ENCODE data around the gene MAN2B1. TPM values are rescaled to one million over a fixed set of nuclear protein-coding genes. Genes with fewer than 3 reads are reported as not detected.

MAN2B1 gene
- total RNA-seq, 1 donor from 2014 or later, result 35.8 TPM

DNA sequence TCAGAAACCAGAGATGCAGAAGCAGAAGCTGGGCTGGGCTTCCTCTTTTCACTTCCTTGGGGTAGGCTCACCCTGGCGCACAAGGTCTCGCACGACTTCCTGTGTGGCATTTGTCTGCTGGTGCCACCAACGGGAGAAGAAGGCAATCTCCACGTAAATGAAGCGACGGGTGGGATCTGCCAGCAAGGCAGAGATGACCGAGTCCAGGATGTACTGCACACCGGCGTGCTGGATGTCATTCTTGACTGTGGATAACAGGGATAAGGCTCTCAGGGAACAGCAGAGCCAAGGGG lies 1.3 kb downstream of the MAN2B1 start:
- peak overlapping the region; percentile 35 for H3K4me3 Mint-ChIP-seq
- H3K36me3 Mint-ChIP-seq, result peaks cover 5% of the 10 kb centered on the region
- Histone ChIP-seq H3K9me3 (ENCODE audit: low read depth) (no peaks in the 10 kb centered on the region), H3F3A (ENCODE audit: low read depth) (peaks cover 20% of the 10 kb centered on the region), H3K4me2 (no peak overlapping the region), H3K79me2 (ENCODE audit: low read depth) (peaks cover 37% of the 10 kb centered on the region), H3K4me3 (no peak overlapping the region), H3K27ac (no peak overlapping the region), H3K9ac (no peak overlapping the region), H4K20me1 (ENCODE audit: low read depth) (no peaks in the 10 kb centered on the region), H3K27me3 (no peaks in the 10 kb centered on the region), H3K4me1 (peaks cover 7% of the 10 kb centered on the region), H3K36me3 (no peaks in the 10 kb centered on the region), H2AFZ (replicated peaks) (no peak overlapping the region)
- H3K9me3 Mint-ChIP-seq, result no peaks in the 10 kb centered on the region
- peaks cover 9% of the 10 kb centered on the region for H3K27me3 Mint-ChIP-seq (ENCODE audit: insufficient read depth, low read depth)
- H3K4me1 Mint-ChIP-seq, result peaks cover 30% of the 10 kb centered on the region
- TF ChIP-seq, protein P1, sequence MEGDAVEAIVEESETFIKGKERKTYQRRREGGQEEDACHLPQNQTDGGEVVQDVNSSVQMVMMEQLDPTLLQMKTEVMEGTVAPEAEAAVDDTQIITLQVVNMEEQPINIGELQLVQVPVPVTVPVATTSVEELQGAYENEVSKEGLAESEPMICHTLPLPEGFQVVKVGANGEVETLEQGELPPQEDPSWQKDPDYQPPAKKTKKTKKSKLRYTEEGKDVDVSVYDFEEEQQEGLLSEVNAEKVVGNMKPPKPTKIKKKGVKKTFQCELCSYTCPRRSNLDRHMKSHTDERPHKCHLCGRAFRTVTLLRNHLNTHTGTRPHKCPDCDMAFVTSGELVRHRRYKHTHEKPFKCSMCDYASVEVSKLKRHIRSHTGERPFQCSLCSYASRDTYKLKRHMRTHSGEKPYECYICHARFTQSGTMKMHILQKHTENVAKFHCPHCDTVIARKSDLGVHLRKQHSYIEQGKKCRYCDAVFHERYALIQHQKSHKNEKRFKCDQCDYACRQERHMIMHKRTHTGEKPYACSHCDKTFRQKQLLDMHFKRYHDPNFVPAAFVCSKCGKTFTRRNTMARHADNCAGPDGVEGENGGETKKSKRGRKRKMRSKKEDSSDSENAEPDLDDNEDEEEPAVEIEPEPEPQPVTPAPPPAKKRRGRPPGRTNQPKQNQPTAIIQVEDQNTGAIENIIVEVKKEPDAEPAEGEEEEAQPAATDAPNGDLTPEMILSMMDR (IDR thresholded peaks at IDR 0.05), result no peak
- no peak for DNase-seq (ENCODE audit: low spot score)
- H3K27ac Mint-ChIP-seq, result no peak overlapping the region

DNA sequence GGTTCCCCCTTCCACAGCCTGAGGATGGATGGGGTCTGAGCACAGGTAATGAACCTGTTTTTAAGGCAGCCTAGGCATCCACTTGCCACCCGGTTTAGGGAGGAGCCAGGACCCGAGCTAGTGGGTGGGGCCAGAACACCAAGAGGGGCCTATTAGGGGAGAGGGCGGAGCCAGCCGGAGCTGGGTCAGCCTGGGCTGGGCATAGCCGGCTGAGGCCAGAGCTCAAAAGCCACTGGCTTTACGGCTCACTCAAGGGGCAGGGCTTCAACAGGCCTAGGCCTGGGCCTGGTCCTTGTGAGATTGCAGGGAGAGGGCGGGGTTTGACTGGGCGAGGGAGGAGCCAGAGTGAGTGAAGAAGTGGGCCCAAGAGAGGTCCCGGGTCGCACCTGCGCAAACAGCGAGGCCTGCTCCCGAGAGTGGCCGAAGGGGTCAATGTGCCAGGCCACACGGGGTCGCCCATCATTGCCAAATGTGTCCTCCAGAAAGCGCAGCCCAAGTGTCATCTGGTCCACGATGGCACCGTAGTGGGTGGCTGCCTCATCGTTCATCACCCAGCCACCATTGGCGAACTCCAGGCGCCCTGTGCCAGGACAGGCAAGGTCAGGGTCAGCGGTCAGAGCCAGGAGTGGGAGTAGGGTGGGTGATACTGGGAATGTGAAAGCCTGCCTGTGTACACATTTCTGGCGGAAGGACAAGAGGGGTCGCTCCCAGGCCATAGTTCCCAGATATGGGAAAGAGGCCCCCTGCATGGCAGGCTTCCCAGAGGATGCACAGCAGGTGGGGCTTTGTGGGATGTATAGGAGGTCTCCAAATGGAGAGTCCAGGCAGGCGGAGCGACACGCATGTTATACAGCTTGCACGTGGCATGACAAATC lies 1.9 kb downstream of the MAN2B1 start:
- Histone ChIP-seq H3K9me3 (ENCODE audit: low read depth) (no peaks in the 10 kb centered on the region), H3K36me3 (no peaks in the 10 kb centered on the region), H3K9ac (no peak overlapping the region), H3K4me1 (peaks cover 7% of the 10 kb centered on the region), H3K4me3 (no peak overlapping the region), H3K27ac (no peak overlapping the region), H3F3A (ENCODE audit: low read depth) (peaks cover 17% of the 10 kb centered on the region), H2AFZ (replicated peaks) (no peak overlapping the region), H3K4me2 (no peak overlapping the region), H4K20me1 (ENCODE audit: low read depth) (no peaks in the 10 kb centered on the region), H3K27me3 (no peaks in the 10 kb centered on the region), H3K79me2 (ENCODE audit: low read depth) (peaks cover 33% of the 10 kb centered on the region)
- Mint-ChIP-seq H3K4me3 (peak overlapping the region; percentile 35), H3K36me3 (peaks cover 8% of the 10 kb centered on the region), H3K4me1 (peaks cover 30% of the 10 kb centered on the region), H3K27me3 (ENCODE audit: insufficient read depth, low read depth) (peaks cover 9% of the 10 kb centered on the region), H3K27ac (no peak overlapping the region), H3K9me3 (no peaks in the 10 kb centered on the region)
- DNase-seq (ENCODE audit: low spot score), result peak; percentile 77
- no peak for TF ChIP-seq EZH2phosphoT487 (IDR thresholded peaks at IDR 0.05)
- TF ChIP-seq, protein P1 (IDR thresholded peaks at IDR 0.05), result no peak
- no peak for TF ChIP-seq EZH2 (IDR thresholded peaks at IDR 0.05)

DNA sequence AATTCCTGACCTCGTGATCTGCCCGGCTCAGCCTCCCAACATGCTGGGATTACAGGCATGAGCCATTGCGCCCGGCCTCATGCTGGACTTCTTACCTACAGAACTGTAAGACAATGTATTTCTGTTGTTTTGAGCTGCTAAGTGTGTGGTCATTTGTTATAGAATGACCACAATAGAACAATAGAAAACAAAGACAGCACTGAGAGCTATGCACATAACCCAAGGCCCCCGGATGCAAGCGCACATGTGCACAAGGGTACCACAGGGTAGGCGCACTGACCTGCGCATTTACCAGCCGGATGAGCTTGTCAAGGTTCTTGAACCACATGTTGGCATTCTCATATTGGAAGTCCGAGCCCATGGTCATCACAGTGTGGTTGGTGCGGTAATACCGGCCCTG lies 5.6 kb downstream of the MAN2B1 start:
- Mint-ChIP-seq H3K4me3 (no peak overlapping the region), H3K36me3 (peaks cover 12% of the 10 kb centered on the region), H3K27ac (no peak overlapping the region), H3K4me1 (peaks cover 3% of the 10 kb centered on the region), H3K27me3 (ENCODE audit: insufficient read depth, low read depth) (peaks cover 2% of the 10 kb centered on the region), H3K9me3 (no peaks in the 10 kb centered on the region)
- no peak for DNase-seq (ENCODE audit: low spot score)
- peaks cover 5% of the 10 kb centered on the region for H3K79me2 ChIP-seq (ENCODE audit: low read depth)
- H3K27me3 ChIP-seq, result no peaks in the 10 kb centered on the region
- no peak overlapping the region for H3K4me2 ChIP-seq
- no peaks in the 10 kb centered on the region for H4K20me1 ChIP-seq (ENCODE audit: low read depth)
- no peaks in the 10 kb centered on the region for H3K9me3 ChIP-seq (ENCODE audit: low read depth)
- no peak overlapping the region for H3K27ac ChIP-seq
- H3K36me3 ChIP-seq, result no peaks in the 10 kb centered on the region
- H3K4me3 ChIP-seq, result no peak overlapping the region
- peaks cover 6% of the 10 kb centered on the region for H3F3A ChIP-seq (ENCODE audit: low read depth)
- H2AFZ ChIP-seq (replicated peaks), result no peak overlapping the region
- H3K9ac ChIP-seq, result no peak overlapping the region
- H3K4me1 ChIP-seq, result no peaks in the 10 kb centered on the region
- TF ChIP-seq EZH2phosphoT487 (IDR thresholded peaks at IDR 0.05), result no peak
- TF ChIP-seq EZH2 (IDR thresholded peaks at IDR 0.05), result no peak
- TF ChIP-seq, protein P1 (IDR thresholded peaks at IDR 0.05), result no peak
